ENCODE data around the gene DLST. TPM values are rescaled to one million over a fixed set of nuclear protein-coding genes. Genes with fewer than 3 reads are reported as not detected.

Gene DLST
- total RNA-seq, 4 donors from 2014 or later = 71.3 to 157 (median 105) TPM

GRCh38 chr14:74918380-74918779 is 36.7 kb downstream of the DLST start:
- Histone ChIP-seq H3K27me3 (no peaks in the 10 kb centered on the region), H3K4me3 (no peak overlapping the region), H3K4me1 (peaks cover 52% of the 10 kb centered on the region in 2 donors), H3K27ac (peak overlapping the region; percentile 78 to 94 (median 83)), H3K36me3 (no peaks in the 10 kb centered on the region), H3K9me3 (no peaks in the 10 kb centered on the region)
- in situ Hi-C loops (cut with MboI; ENCODE audit: low sequenced_read_pairs in 4 of 4) = loop anchor here in 2 of 4 donors (10.0 kb wide), 1 partner anchor 166 kb away; no protein-coding TSS in a partner anchor
- intact Hi-C loops (cut with DNase I; ENCODE audit: low total_unique reads) = no loop called here
- DNase-seq (no peak), ATAC-seq (no peak)
- TF ChIP-seq POLR2A (IDR thresholded peaks at IDR 0.05) (no peak), CTCF (IDR thresholded peaks at IDR 0.05 in 4 of 5, conservative IDR thresholded peaks at IDR 0.05 in 1 of 5) (no peak)

- intact Hi-C loops (cut with DNase I; ENCODE audit: low total_unique reads) = no loop called here
Observed at GRCh38 chr14:74919421-74920165, 37.9 kb downstream of the DLST start.

GRCh38 chr14:74920281-74920680 is 38.6 kb downstream of the DLST start:
- Histone ChIP-seq H3K36me3 (no peaks in the 10 kb centered on the region), H3K27ac (no peak overlapping the region), H3K4me3 (no peak overlapping the region), H3K27me3 (no peaks in the 10 kb centered on the region), H3K9me3 (no peaks in the 10 kb centered on the region), H3K4me1 (peaks cover 42 to 47% of the 10 kb centered on the region in 2 donors)
- intact Hi-C loops (cut with DNase I; ENCODE audit: low total_unique reads) (no loop called here), in situ Hi-C loops (cut with MboI; ENCODE audit: low sequenced_read_pairs in 4 of 4) (no loop called here)
- ATAC-seq = no peak
- no peak for DNase-seq
- TF ChIP-seq CTCF (IDR thresholded peaks at IDR 0.05 in 4 of 5, conservative IDR thresholded peaks at IDR 0.05 in 1 of 5) = no peak
- TF ChIP-seq POLR2A (IDR thresholded peaks at IDR 0.05) = no peak

More at GRCh38 chr14:74919421-74920165, 37.9 kb downstream of the DLST start:
- H3K36me3 ChIP-seq = no peaks in the 10 kb centered on the region
- no peaks in the 10 kb centered on the region for H3K27me3 ChIP-seq
- H3K27ac ChIP-seq = no peak overlapping the region
- no peaks in the 10 kb centered on the region for H3K9me3 ChIP-seq
- TF ChIP-seq CTCF (IDR thresholded peaks at IDR 0.05 in 4 of 5, conservative IDR thresholded peaks at IDR 0.05 in 1 of 5) (no peak), POLR2A (IDR thresholded peaks at IDR 0.05) (no peak)
- no peak overlapping the region for H3K4me3 ChIP-seq
- ATAC-seq = no peak
- no peak for DNase-seq
- in situ Hi-C loops (cut with MboI; ENCODE audit: low sequenced_read_pairs in 4 of 4) = loop anchor here in 2 of 4 donors (10.0 kb wide), 1 partner anchor 165 kb away; no protein-coding TSS in a partner anchor
- peaks cover 42 to 48% of the 10 kb centered on the region in 2 donors for H3K4me1 ChIP-seq

- ATAC-seq = no peak
- in situ Hi-C loops (cut with MboI; ENCODE audit: low sequenced_read_pairs in 4 of 4) = no loop called here
- intact Hi-C loops (cut with DNase I; ENCODE audit: low total_unique reads) = no loop called here
Observed at GRCh38 chr14:74921053-74921620, 39.4 kb downstream of the DLST start.

More at GRCh38 chr14:74921053-74921620, 39.4 kb downstream of the DLST start:
- H3K27ac ChIP-seq = no peak overlapping the region
- no peaks in the 10 kb centered on the region for H3K9me3 ChIP-seq
- no peaks in the 10 kb centered on the region for H3K27me3 ChIP-seq
- TF ChIP-seq POLR2A (IDR thresholded peaks at IDR 0.05) (no peak), CTCF (IDR thresholded peaks at IDR 0.05 in 4 of 5, conservative IDR thresholded peaks at IDR 0.05 in 1 of 5) (no peak)
- DNase-seq = no peak
- H3K4me1 ChIP-seq = peaks cover 34 to 38% of the 10 kb centered on the region in 2 donors
- H3K4me3 ChIP-seq = no peak overlapping the region
- H3K36me3 ChIP-seq = no peaks in the 10 kb centered on the region

All from gastrocnemius medialis (tissue), 4 donors.